Measurements from ENCODE around the gene PPP1R12A. TPM values are rescaled to one million over a fixed set of nuclear protein-coding genes. Genes with fewer than 3 reads are reported as not detected.

The PPP1R12A gene
- total RNA-seq, 2 donors from 2014 or later, result 64.3 to 70.7 TPM

- no peak overlapping the region for H3K27ac ChIP-seq
- no peak overlapping the region for H3K4me3 ChIP-seq
- TF ChIP-seq, protein P1, sequence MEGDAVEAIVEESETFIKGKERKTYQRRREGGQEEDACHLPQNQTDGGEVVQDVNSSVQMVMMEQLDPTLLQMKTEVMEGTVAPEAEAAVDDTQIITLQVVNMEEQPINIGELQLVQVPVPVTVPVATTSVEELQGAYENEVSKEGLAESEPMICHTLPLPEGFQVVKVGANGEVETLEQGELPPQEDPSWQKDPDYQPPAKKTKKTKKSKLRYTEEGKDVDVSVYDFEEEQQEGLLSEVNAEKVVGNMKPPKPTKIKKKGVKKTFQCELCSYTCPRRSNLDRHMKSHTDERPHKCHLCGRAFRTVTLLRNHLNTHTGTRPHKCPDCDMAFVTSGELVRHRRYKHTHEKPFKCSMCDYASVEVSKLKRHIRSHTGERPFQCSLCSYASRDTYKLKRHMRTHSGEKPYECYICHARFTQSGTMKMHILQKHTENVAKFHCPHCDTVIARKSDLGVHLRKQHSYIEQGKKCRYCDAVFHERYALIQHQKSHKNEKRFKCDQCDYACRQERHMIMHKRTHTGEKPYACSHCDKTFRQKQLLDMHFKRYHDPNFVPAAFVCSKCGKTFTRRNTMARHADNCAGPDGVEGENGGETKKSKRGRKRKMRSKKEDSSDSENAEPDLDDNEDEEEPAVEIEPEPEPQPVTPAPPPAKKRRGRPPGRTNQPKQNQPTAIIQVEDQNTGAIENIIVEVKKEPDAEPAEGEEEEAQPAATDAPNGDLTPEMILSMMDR (IDR thresholded peaks at IDR 0.05), result no peak
Measured at GRCh38 chr12:79858518-79858917, 76.4 kb downstream of the PPP1R12A start.

DNA sequence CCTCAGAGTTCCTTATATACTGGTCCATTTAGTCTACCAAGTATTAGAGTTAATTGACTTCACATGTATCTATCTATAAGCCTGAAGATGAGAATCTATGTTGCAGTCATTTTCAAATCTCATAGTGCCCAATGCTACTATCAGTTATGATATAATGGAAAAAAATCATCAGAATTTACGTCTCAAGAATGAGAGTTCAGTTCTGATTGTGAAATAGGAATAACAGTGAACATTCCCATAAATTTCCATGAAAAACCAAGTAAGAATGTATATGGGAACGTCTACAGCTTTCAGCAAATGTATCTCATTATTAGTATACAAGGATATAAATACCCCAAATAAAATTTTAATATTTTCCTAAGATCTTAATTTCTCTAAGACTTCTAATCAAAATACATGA lies 77.2 kb downstream of the PPP1R12A start:
- no peak overlapping the region for H3K27ac ChIP-seq

More at GRCh38 chr12:79858518-79858917, 76.4 kb downstream of the PPP1R12A start:
- Histone ChIP-seq H3K9me3 (no peaks in the 10 kb centered on the region), H3K36me3 (no peaks in the 10 kb centered on the region), H3K27me3 (no peaks in the 10 kb centered on the region), H3K4me1 (no peaks in the 10 kb centered on the region)
- DNase-seq (ENCODE audit: low spot score), result no peak

GRCh38 chr12:79850610-79851299 lies 84.1 kb downstream of the PPP1R12A start:
- Histone ChIP-seq H3K4me1 (peaks cover 0 to 9% of the 10 kb centered on the region in 2 donors), H3K27ac (no peak overlapping the region), H3K4me3 (no peak overlapping the region), H3K9me3 (no peaks in the 10 kb centered on the region), H3K27me3 (no peaks in the 10 kb centered on the region), H3K36me3 (no peaks in the 10 kb centered on the region)
- TF ChIP-seq, protein P1 (IDR thresholded peaks at IDR 0.05), result no peak
- DNase-seq (ENCODE audit: low spot score), result no peak

More for the DNA sequence above, 77.2 kb downstream of the PPP1R12A start:
- no peak overlapping the region for H3K4me3 ChIP-seq
- DNase-seq (ENCODE audit: low spot score), result no peak
- H3K9me3 ChIP-seq, result no peaks in the 10 kb centered on the region
- no peaks in the 10 kb centered on the region for H3K36me3 ChIP-seq
- TF ChIP-seq, protein P1 (IDR thresholded peaks at IDR 0.05), result no peak
- no peaks in the 10 kb centered on the region for H3K27me3 ChIP-seq
- no peaks in the 10 kb centered on the region for H3K4me1 ChIP-seq

GRCh38 chr12:79848339-79848738 lies 86.6 kb downstream of the PPP1R12A start:
- peaks cover 0 to 21% of the 10 kb centered on the region in 2 donors for H3K4me1 ChIP-seq
- H3K9me3 ChIP-seq, result no peaks in the 10 kb centered on the region
- no peak overlapping the region for H3K4me3 ChIP-seq
- no peaks in the 10 kb centered on the region for H3K27me3 ChIP-seq
- TF ChIP-seq, protein P1 (IDR thresholded peaks at IDR 0.05), result no peak
- H3K27ac ChIP-seq, result no peak overlapping the region
- DNase-seq (ENCODE audit: low spot score), result no peak
- peaks cover 14% of the 10 kb centered on the region for H3K36me3 ChIP-seq

GRCh38 chr12:79847417-79847816 lies 87.5 kb downstream of the PPP1R12A start:
- H3K4me3 ChIP-seq, result no peak overlapping the region
- no peaks in the 10 kb centered on the region for H3K27me3 ChIP-seq
- TF ChIP-seq, protein P1 (IDR thresholded peaks at IDR 0.05), result no peak
- H3K4me1 ChIP-seq, result peaks cover 0 to 26% of the 10 kb centered on the region in 2 donors
- H3K36me3 ChIP-seq, result peaks cover 14% of the 10 kb centered on the region
- DNase-seq (ENCODE audit: low spot score), result no peak
- H3K27ac ChIP-seq, result no peak overlapping the region
- no peaks in the 10 kb centered on the region for H3K9me3 ChIP-seq

DNA sequence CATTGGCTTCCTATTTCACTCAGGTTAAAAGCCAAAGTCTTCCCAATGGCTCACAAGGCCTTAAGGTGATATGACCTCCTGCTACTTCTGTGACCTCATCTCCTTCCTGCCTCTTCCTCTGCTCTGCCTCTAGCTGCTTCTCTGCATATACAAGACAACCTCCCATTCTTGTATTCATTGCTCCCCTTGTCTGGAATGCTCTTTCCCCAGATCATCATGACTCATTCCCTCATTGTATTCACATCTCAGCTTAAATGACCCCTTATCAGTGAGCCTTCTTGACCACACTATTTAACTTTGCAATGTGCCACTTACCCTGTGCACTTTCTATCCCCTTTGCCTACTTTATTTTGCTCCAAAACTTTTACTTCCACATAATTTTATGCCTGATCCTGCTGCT lies 90.2 kb downstream of the PPP1R12A start:
- H3K36me3 ChIP-seq, result peaks cover 14% of the 10 kb centered on the region
- H3K9me3 ChIP-seq, result no peaks in the 10 kb centered on the region
- no peak overlapping the region for H3K27ac ChIP-seq
- peaks cover 0 to 33% of the 10 kb centered on the region in 2 donors for H3K4me1 ChIP-seq
- H3K27me3 ChIP-seq, result no peaks in the 10 kb centered on the region
- TF ChIP-seq, protein P1 (IDR thresholded peaks at IDR 0.05), result no peak
- DNase-seq (ENCODE audit: low spot score), result no peak
- no peak overlapping the region for H3K4me3 ChIP-seq
